WERI-Rb-1 (cell line): Measurements from ENCODE around the gene RAPGEF1.

Experiments
- DNase-seq: peaks from one replicate; pipeline ENCODE4 v3.0.0-alpha.2; 2020
- H3K27ac ChIP-seq: fragments of 250-450 bp; sonication (Bioruptor Pico); 2 replicates; pipeline ENCODE4 v1.5.1; 2020; ENCODE audit warnings: mild to moderate bottlenecking, moderate library complexity
- H3K27me3 ChIP-seq: fragments of 250-450 bp; sonication (Bioruptor Pico); 2 replicates; pipeline ENCODE4 v1.5.1; 2021; ENCODE audit warnings: mild to moderate bottlenecking, low read depth, moderate library complexity; ENCODE audit not compliant: insufficient read depth, severe bottlenecking
- H3K36me3 ChIP-seq: fragments of 250-450 bp; sonication (Bioruptor Pico); 2 replicates; pipeline ENCODE4 v1.5.1; 2020; ENCODE audit warnings: mild to moderate bottlenecking, moderate library complexity
- H3K4me3 ChIP-seq: 2 replicates; pipeline ENCODE4 v1.5.1; 2011; ENCODE audit warnings: low read depth, mild to moderate bottlenecking, control low read depth, low read length
- H3K9me3 ChIP-seq: fragments of 250-450 bp; sonication (Bioruptor Pico); 2 replicates; pipeline ENCODE4 v1.5.1; 2021; ENCODE audit warnings: mild to moderate bottlenecking, moderate library complexity; ENCODE audit not compliant: severe bottlenecking
- TF ChIP-seq, protein P1 (sequence below): IDR thresholded peaks from 2 replicates; pipeline ENCODE4 v1.5.1; 2011; ENCODE audit warnings: low read depth, mild to moderate bottlenecking, control low read depth, inconsistent platforms, low read length

RAPGEF1 gene

DNA sequence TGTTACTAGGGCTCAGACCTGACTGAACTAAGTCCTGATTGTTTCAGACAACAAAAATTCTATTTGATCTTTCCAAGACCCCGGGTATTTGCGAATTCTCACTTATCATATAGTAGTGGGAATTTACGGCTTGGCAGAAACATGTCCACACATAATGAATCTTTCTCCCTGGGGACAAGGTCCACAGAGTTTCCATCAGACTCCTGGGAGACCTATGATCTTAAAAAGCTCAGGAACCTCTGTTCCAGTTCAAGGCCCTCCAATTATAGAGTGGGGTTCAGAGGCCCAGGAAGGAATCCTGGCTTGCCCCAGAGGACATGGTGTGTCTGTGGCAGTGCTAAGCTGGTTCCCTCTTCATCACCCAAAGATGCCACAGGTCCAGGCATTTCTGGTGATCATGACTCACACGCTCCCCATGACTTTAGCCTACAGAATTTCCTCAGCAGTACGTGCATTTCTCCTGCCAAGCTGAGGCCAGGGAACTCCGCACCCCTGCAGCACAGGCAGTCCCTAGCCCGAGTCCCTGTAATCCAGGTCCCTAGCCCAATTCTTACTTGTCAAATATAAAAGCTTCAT is 12.6 kb downstream of the RAPGEF1 start:
- no peak for DNase-seq
- H3K27ac ChIP-seq, result no peak overlapping the region
- H3K27me3 ChIP-seq, result no peaks in the 10 kb centered on the region
- H3K4me3 ChIP-seq, result no peak overlapping the region
- H3K9me3 ChIP-seq, result no peaks in the 10 kb centered on the region
- no peaks in the 10 kb centered on the region for H3K36me3 ChIP-seq
- TF ChIP-seq, protein P1, sequence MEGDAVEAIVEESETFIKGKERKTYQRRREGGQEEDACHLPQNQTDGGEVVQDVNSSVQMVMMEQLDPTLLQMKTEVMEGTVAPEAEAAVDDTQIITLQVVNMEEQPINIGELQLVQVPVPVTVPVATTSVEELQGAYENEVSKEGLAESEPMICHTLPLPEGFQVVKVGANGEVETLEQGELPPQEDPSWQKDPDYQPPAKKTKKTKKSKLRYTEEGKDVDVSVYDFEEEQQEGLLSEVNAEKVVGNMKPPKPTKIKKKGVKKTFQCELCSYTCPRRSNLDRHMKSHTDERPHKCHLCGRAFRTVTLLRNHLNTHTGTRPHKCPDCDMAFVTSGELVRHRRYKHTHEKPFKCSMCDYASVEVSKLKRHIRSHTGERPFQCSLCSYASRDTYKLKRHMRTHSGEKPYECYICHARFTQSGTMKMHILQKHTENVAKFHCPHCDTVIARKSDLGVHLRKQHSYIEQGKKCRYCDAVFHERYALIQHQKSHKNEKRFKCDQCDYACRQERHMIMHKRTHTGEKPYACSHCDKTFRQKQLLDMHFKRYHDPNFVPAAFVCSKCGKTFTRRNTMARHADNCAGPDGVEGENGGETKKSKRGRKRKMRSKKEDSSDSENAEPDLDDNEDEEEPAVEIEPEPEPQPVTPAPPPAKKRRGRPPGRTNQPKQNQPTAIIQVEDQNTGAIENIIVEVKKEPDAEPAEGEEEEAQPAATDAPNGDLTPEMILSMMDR, result no peak

GRCh38 chr9:131724683-131725082 is 15.2 kb downstream of the RAPGEF1 start:
- Histone ChIP-seq H3K27me3 (no peaks in the 10 kb centered on the region), H3K36me3 (no peaks in the 10 kb centered on the region), H3K9me3 (no peaks in the 10 kb centered on the region), H3K27ac (no peak overlapping the region), H3K4me3 (no peak overlapping the region)
- no peak for DNase-seq
- TF ChIP-seq, protein P1, result no peak

DNA sequence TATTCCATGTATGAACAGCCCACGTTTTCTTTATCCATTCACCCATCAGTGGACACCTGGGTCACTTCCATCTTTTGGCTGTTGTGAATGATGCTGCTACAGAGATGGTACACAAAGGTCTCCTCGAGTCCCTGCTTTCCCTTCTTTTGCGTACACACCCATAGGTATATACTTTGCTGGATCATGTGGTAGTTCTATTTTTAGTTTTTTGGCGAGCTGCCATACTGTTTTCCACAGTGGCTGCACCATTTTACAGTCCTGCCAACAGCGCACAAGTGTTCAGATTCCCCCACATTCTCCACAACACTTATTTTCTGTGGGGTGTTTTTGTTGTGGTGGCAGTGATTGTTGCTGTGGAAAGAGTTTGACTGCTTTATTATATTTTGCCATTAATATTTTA is 16.2 kb downstream of the RAPGEF1 start:
- no peaks in the 10 kb centered on the region for H3K27me3 ChIP-seq
- no peak overlapping the region for H3K27ac ChIP-seq
- no peak overlapping the region for H3K4me3 ChIP-seq
- TF ChIP-seq, protein P1, result no peak
- H3K36me3 ChIP-seq, result no peaks in the 10 kb centered on the region
- H3K9me3 ChIP-seq, result no peaks in the 10 kb centered on the region
- DNase-seq, result no peak

GRCh38 chr9:131722255-131722654 is 17.6 kb downstream of the RAPGEF1 start:
- peak overlapping the region; percentile 53 for H3K27ac ChIP-seq
- no peaks in the 10 kb centered on the region for H3K27me3 ChIP-seq
- peak; percentile 88 for DNase-seq
- TF ChIP-seq, protein P1, result peak; percentile 32; the same call in 1 of the 2 replicates
- H3K36me3 ChIP-seq, result no peaks in the 10 kb centered on the region
- no peak overlapping the region for H3K4me3 ChIP-seq
- no peaks in the 10 kb centered on the region for H3K9me3 ChIP-seq

DNA sequence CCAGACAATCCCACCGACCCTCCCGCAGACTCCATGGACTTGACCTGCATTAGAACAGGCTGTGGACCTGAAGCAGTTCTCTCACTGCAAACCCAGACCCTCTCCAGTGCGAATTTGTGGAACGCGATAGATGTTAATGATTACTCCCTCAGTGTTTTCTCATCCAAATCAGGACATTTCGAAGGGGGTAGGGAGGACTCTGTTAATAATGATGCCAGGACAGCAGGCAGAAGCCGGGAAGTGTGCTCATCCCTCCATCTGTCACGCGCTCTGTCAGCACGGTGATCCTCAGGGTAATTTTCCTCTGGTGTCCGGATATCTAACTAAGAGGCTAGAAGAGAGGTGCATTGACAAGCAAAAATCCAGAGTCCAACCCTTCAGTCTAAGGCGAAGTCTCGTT is 18.8 kb downstream of the RAPGEF1 start:
- Histone ChIP-seq H3K36me3 (no peaks in the 10 kb centered on the region), H3K27me3 (no peaks in the 10 kb centered on the region), H3K4me3 (peak overlapping the region; percentile 6), H3K9me3 (no peaks in the 10 kb centered on the region), H3K27ac (peak overlapping the region; percentile 73)
- peak; percentile 81 for DNase-seq
- TF ChIP-seq, protein P1, result no peak

DNA sequence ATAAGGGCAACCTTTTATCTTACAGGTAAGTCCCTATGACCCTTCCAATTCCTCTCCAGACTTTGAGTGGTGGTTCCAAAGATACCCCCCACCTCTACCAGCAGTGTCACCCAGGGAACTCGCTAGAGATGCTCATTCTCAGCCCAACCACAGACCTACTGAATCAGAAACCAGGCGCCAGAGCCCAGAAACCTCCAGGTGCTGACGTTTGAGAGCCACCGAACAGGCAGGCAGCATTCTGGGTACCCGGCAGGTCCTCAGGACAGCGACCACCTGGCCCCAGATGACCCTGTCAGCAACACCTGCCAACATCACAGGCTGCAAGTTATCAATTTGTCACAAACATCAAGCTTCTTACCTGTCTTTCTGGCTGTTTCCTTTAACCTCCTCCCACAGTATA is 19.5 kb downstream of the RAPGEF1 start:
- DNase-seq, result no peak
- no peaks in the 10 kb centered on the region for H3K9me3 ChIP-seq
- no peaks in the 10 kb centered on the region for H3K27me3 ChIP-seq
- H3K4me3 ChIP-seq, result no peak overlapping the region
- H3K27ac ChIP-seq, result peak overlapping the region; percentile 73; the same call in 1 of the 2 replicates
- no peaks in the 10 kb centered on the region for H3K36me3 ChIP-seq
- TF ChIP-seq, protein P1, result no peak
